GM12875 (cell line): ENCODE measurements around the gene DAB2IP.

Experiments used
- H3K4me3 ChIP-seq: one replicate; pipeline ENCODE4 v1.5.1; 2011; ENCODE audit warnings: low read depth, low read length, control low read depth
- CTCF ChIP-seq: IDR thresholded peaks from 2 replicates; pipeline ENCODE4 v1.5.1; 2011; ENCODE audit warnings: low read depth, mild to moderate bottlenecking, control low read depth, inconsistent platforms, low read length, moderate library complexity, borderline replicate concordance; ENCODE audit not compliant: insufficient read depth

DAB2IP gene

GRCh38 chr9:121807069-121807822 lies 155.8 kb downstream of the DAB2IP start:
- no peak for TF ChIP-seq CTCF
- H3K4me3 ChIP-seq, result no peak overlapping the region

- H3K4me3 ChIP-seq, result no peak overlapping the region
- TF ChIP-seq CTCF, result no peak
Measured at GRCh38 chr9:121807823-121808278, 156.4 kb downstream of the DAB2IP start.

DNA sequence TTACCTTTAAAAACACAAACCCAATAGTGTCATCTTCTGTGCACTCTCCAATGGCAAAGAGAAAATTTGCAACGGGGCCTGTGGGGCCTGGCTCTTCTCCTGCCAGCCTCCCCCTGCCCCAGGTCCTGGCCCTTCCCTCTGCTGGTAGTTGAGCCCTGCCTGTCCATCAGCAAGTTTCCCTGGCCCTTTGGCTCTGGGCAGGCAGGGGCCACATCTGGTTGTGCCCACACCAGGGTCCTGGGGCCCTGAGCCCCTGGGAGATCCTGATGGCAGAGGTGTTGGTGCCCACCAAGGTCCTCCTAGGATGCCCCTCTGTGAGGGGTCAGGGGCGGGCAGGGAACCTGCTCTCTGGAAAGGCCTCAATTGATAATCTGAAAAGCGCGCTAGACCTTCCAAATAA lies 157.3 kb downstream of the DAB2IP start:
- no peak for TF ChIP-seq CTCF
- no peak overlapping the region for H3K4me3 ChIP-seq

DNA sequence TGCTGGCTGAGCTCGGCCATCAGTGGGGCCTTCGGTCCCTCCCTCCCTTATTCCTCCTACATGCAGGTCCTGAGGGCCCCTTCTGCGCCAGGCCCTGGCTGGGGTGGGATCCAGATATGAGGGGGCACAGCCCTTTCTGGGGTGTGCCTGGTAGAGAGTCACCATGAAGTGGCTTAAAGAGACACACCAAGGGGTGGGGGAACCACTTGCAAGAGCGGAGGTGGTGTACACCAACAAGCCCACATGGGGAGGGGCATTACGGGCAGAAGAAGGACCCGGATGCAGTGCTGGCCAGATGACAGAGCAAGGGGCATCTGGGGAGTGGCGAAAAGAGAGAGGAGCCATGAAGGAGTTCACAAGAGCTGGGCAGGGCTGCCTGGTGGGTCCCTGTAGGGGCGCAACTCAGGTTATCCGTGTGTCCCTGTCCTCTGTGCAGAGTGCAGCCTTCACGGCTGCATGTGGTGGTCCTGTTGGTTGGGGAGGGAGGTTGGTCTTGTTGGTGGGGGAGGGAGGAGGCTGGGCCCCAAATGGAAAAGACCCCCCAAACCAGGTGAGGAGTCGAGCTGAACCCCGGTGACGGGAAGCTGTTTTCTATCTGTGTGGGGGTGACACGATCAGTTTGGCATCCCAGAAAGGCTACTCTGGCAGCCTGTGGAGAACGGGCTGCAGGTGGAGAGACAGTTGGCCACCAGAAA lies 158.1 kb downstream of the DAB2IP start:
- H3K4me3 ChIP-seq, result no peak overlapping the region
- no peak for TF ChIP-seq CTCF

- no peak overlapping the region for H3K4me3 ChIP-seq
- no peak for TF ChIP-seq CTCF
Measured at GRCh38 chr9:121810489-121810888, 159.1 kb downstream of the DAB2IP start.

GRCh38 chr9:121811140-121811539 lies 159.7 kb downstream of the DAB2IP start:
- no peak overlapping the region for H3K4me3 ChIP-seq
- no peak for TF ChIP-seq CTCF

- no peak for TF ChIP-seq CTCF
- no peak overlapping the region for H3K4me3 ChIP-seq
Measured at GRCh38 chr9:121811751-121812150, 160.3 kb downstream of the DAB2IP start.
